SW480 (cell line): ENCODE results near the gene SYNC.
"Not testable (repeated sequence)": the region's sequence is repeated elsewhere in the genome, so short reads cannot be mapped to it uniquely, and the experiment has no call there.

ENCODE experiments used
- DNase-seq: peaks from one replicate; pipeline ENCODE4 v3.0.0-alpha.2; 2016; ENCODE audit warnings: low spot score

SYNC gene

DNA sequence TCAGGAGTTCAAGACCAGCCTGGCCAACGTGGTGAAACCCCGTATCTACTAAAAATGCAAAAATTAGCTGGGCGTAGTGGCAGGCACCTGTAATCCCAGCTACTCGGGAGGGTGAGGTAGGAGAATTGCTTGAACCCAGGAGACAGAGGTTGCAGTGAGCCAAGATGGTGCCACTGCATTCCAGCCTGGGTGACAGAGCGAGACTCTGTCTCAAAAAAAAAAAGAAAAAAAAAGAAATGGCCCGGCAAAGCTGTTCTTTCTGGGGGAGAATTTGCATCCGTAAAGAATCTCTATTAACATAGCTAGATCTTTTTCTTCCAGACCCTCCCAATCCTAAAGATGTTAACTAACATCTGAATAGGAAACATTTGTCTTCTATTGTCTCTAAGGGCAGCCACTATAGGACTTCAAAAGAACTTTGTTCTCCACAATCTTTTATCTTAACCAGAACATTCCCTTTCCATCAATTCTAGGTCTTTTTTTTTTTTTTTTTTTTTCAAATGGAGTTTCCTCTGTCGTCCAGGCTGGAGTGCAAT is 60.2 kb downstream of the SYNC start:
- not testable (repeated sequence) for DNase-seq

GRCh38 chr1:32639489-32640075 is 63.0 kb downstream of the SYNC start:
- DNase-seq, result no peak

DNA sequence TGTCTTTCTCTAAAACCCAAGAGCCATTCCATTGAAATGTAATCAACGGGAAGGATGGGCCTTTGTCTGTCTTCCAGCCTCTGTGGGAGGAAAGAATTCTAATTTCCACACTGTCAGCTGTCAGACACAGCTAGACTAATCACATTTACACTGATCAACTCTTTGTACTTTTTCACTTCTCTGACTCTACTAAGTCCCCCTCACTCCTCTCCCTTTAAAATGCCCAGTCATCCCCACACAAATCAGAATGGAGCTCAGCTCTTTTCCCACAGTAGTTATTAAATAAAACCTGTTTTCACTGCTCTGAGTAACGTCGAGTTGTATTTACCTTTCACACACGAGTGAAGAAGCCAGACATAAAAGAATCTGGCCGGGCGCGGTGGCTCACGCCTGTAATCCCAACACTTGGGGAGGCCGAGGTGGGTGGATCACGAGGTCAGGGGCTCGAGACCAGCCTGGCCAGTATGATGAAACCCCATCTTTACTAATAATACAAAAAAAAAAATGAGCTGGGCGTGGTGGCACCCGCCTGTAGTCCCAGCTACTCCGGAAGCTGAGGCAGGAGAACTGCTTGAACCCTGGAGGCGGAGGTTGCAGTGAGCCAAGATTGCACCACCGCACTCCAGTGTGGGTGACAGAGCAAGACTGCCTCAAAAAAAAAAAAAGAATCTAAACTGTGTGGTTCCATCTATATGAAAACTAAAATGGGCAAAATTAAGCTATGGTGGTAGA is 65.5 kb downstream of the SYNC start:
- DNase-seq, result no peak

GRCh38 chr1:32635508-32636277 is 66.9 kb downstream of the SYNC start:
- no peak for DNase-seq

DNA sequence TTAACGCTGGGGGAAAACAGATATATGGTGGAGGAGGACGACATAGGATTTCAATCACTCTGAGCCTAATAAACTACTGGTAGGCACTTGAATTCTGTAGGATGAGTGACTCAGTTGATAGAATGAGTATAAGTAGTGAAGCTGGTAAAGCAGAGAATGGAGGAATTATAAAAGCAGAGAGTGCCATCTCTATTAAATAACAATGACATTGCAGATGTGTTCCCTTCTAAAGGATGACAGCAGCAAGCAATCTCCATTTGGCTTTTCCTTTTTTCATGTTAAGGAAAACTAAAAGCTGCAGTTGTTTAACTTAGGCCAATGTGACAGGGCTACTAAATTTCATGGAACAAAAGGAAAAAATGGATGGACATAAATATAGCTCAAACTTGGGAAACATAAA is 69.7 kb downstream of the SYNC start:
- DNase-seq, result no peak

GRCh38 chr1:32630173-32630572 is 72.4 kb downstream of the SYNC start:
- DNase-seq, result not testable (repeated sequence)
